A549 (cell line): Measurements from ENCODE around the gene PRKG1. TPM values are rescaled to one million over a fixed set of nuclear protein-coding genes. Genes with fewer than 3 reads are reported as not detected.

Source experiments
- ATAC-seq, 2 experiments: fragments of 200-7000 bp in 1 of 2; fragments of >200 bp in 1 of 2; cut with Nextera tagmentation in 1 of 2; cut with Tn5 transposase in 1 of 2; 3 replicates each; pipeline versions ENCODE4 v1.8.0 to v1.9.1; 2018 to 2020; ENCODE audit warnings: mild to moderate bottlenecking in 1 of 2, moderate library complexity in 1 of 2
- CTCF ChIA-PET: fragments of 300-600 bp; sonication (Branson Sonifier 250); formaldehyde crosslinking; extraction: SDS; loops from one replicate; lab custom pipeline; 2021; ENCODE audit warnings: antibody characterized with exemption, inconsistent platforms; lab: Yijun Ruan, JAX
- POLR2A ChIA-PET: fragments of 350-600 bp; formaldehyde crosslinking; extraction: SDS; loops from one replicate; lab custom pipeline; 2021; ENCODE audit warnings: antibody characterized with exemption, inconsistent platforms; lab: Yijun Ruan, JAX
- DNase-seq, 2 experiments: peaks; one replicate each; pipeline versions ENCODE4 v3.0.0 to v3.0.0-alpha.2; 2011 to 2016; ENCODE audit warnings: low read depth in 1 of 2, low spot score in 1 of 2
- FAIRE-seq: peaks from 2 replicates; lab custom pipeline; 2011; peaks lifted over from hg19 to GRCh38; lab: Jason Lieb, UNC
- H3K27ac ChIP-seq, 2 experiments: fragments of >200 bp; sonication (Bioruptor Twin); formaldehyde crosslinking; 3 replicates each; pipeline ENCODE4 v1.5.1; 2016 to 2017
- H3K4me1 ChIP-seq: fragments of >200 bp; sonication (Bioruptor Twin); formaldehyde crosslinking; 3 replicates; pipeline ENCODE4 v1.6.1; 2016
- H3K4me2 ChIP-seq: fragments of >200 bp; sonication (Bioruptor Twin); formaldehyde crosslinking; 3 replicates; pipeline ENCODE4 v1.6.1; 2016
- H3K4me3 ChIP-seq: fragments of >200 bp; sonication (Bioruptor Twin); formaldehyde crosslinking; 3 replicates; pipeline ENCODE4 v1.5.1; 2016
- H3K9me3 ChIP-seq: fragments of >200 bp; sonication (Bioruptor Twin); formaldehyde crosslinking; 3 replicates; pipeline ENCODE4 v1.6.1; 2016
- ATOH8 ChIP-seq: fragments of 250-450 bp; sonication (Bioruptor Pico); IDR thresholded peaks from 2 replicates; pipeline ENCODE4 v1.5.0; 2020; ENCODE audit warnings: low read depth, mild to moderate bottlenecking, moderate library complexity
- CBX2 ChIP-seq: fragments of 200-600 bp; sonication (generic); IDR thresholded peaks from 2 replicates; pipeline ENCODE4 v1.6.1; 2016; ENCODE audit warnings: low read depth, mild to moderate bottlenecking, borderline replicate concordance
- CBX8 ChIP-seq: fragments of 200-600 bp; sonication (generic); IDR thresholded peaks from 2 replicates; pipeline ENCODE4 v1.6.1; 2016
- CEBPB ChIP-seq, 2 experiments: fragments of >200 bp in 1 of 2; sonication (Bioruptor Twin) in 1 of 2; formaldehyde crosslinking in 1 of 2; IDR thresholded peaks; 2 replicates each; pipeline ENCODE4 v1.6.1; 2012 to 2016
- CHD4 ChIP-seq: fragments of 200-600 bp; sonication (generic); IDR thresholded peaks from 2 replicates; pipeline ENCODE4 v1.6.1; 2016; ENCODE audit warnings: antibody characterized with exemption, mild to moderate bottlenecking, borderline replicate concordance
- EHF ChIP-seq: fragments of 250-450 bp; sonication (Bioruptor Pico); IDR thresholded peaks from 2 replicates; pipeline ENCODE4 v1.5.0; 2020; ENCODE audit warnings: mild to moderate bottlenecking
- ELK1 ChIP-seq: fragments of 150-350 bp; IDR thresholded peaks from 2 replicates; pipeline ENCODE4 v1.6.1; 2014; ENCODE audit warnings: low read depth, mild to moderate bottlenecking, low read length
- EP300 ChIP-seq, 2 experiments: fragments of >200 bp; sonication (Bioruptor Twin); formaldehyde crosslinking; IDR thresholded peaks; 2 replicates in 1 of 2; 3 replicates in 1 of 2; pipeline ENCODE4 v1.6.1; 2016 to 2017
- ESRRA ChIP-seq: fragments of 150-350 bp; IDR thresholded peaks from 2 replicates; pipeline ENCODE4 v1.6.1; 2014; ENCODE audit warnings: mild to moderate bottlenecking, low read length, borderline replicate concordance
- FOSB ChIP-seq: fragments of 250-450 bp; sonication (Bioruptor Pico); IDR thresholded peaks from 2 replicates; pipeline ENCODE4 v1.5.0; 2020; ENCODE audit warnings: mild to moderate bottlenecking, moderate library complexity
- FOXS1 ChIP-seq: fragments of 250-450 bp; sonication (Bioruptor Pico); IDR thresholded peaks from 2 replicates; pipeline ENCODE4 v1.5.0; 2020; ENCODE audit warnings: mild to moderate bottlenecking, moderate library complexity
- HDAC2 ChIP-seq: fragments of 200-600 bp; sonication (generic); IDR thresholded peaks from 2 replicates; pipeline ENCODE4 v1.6.1; 2016
- HES2 ChIP-seq: fragments of >200 bp; sonication (Bioruptor Twin); formaldehyde crosslinking; IDR thresholded peaks from 2 replicates; pipeline ENCODE4 v1.6.1; 2016
- HOXB13 ChIP-seq: fragments of 250-450 bp; sonication (Bioruptor Pico); IDR thresholded peaks from 2 replicates; pipeline ENCODE4 v1.5.0; 2020; ENCODE audit warnings: low read depth, mild to moderate bottlenecking, moderate library complexity
- JUNB ChIP-seq: fragments of >200 bp; sonication (Bioruptor Twin); formaldehyde crosslinking; IDR thresholded peaks from 2 replicates; pipeline ENCODE4 v1.6.1; 2016
- KDM1A ChIP-seq: fragments of 200-600 bp; sonication (generic); IDR thresholded peaks from 2 replicates; pipeline ENCODE4 v1.6.1; 2016; ENCODE audit warnings: low read depth, mild to moderate bottlenecking
- MAX ChIP-seq: IDR thresholded peaks from 2 replicates; pipeline ENCODE4 v1.6.1; 2012
- NR3C1 ChIP-seq: fragments of >200 bp; sonication (Bioruptor Twin); formaldehyde crosslinking; IDR thresholded peaks from 3 replicates; pipeline ENCODE4 v1.6.1; 2017
- POLR2A ChIP-seq: IDR thresholded peaks from 2 replicates; pipeline ENCODE4 v1.6.1; 2012; ENCODE audit warnings: mild to moderate bottlenecking, low read length
- RCOR1 ChIP-seq: fragments of 150-350 bp; IDR thresholded peaks from 2 replicates; pipeline ENCODE4 v1.6.1; 2014; ENCODE audit warnings: antibody characterized with exemption, low read length, low read depth
- REST ChIP-seq: fragments of 200-600 bp; sonication (generic); IDR thresholded peaks from 2 replicates; pipeline ENCODE4 v1.6.1; 2016; ENCODE audit warnings: antibody characterized with exemption, mild to moderate bottlenecking, moderate library complexity
- RFX5 ChIP-seq: fragments of 450-650 bp; IDR thresholded peaks from 2 replicates; pipeline ENCODE4 v1.7.1; 2014; ENCODE audit warnings: antibody characterized with exemption, mild to moderate bottlenecking, moderate library complexity
- SREBF2 ChIP-seq: fragments of 450-650 bp; IDR thresholded peaks from 2 replicates; pipeline ENCODE4 v1.6.1; 2014; ENCODE audit warnings: mild to moderate bottlenecking, moderate library complexity
- TFCP2L1 ChIP-seq: fragments of 250-450 bp; sonication (Bioruptor Pico); IDR thresholded peaks from 2 replicates; pipeline ENCODE4 v1.5.0; 2021; ENCODE audit warnings: mild to moderate bottlenecking
- TP53 ChIP-seq: fragments of 250-450 bp; sonication (Bioruptor Pico); IDR thresholded peaks from 2 replicates; pipeline ENCODE4 v1.5.0; 2021; ENCODE audit warnings: mild to moderate bottlenecking, moderate library complexity
- ZC3H11A ChIP-seq: fragments of 450-650 bp; IDR thresholded peaks from 2 replicates; pipeline ENCODE4 v1.6.1; 2014; ENCODE audit warnings: antibody characterized with exemption, mild to moderate bottlenecking
- ZNF302 ChIP-seq: fragments of 250-450 bp; sonication (Bioruptor Pico); IDR thresholded peaks from 2 replicates; pipeline ENCODE4 v1.9.0; 2021; ENCODE audit warnings: inconsistent platforms, mild to moderate bottlenecking, moderate library complexity
- WGBS: methylation state at CpG from one replicate; pipeline ENCODE4 v1.1.6; 2017; ENCODE audit errors: missing lambda C conversion rate; 5-methylcytosine and 5-hydroxymethylcytosine counted together
- polyA plus RNA-seq, 4 experiments: library from polyadenylated mRNA; depleted of rRNA in 3 of 4; stranded (reverse); fragments of >200 nt; fragmentation: RNase III in 1 of 4; extraction: RNeasy Plus Mini Kit Qiagen cat#74134 plus additional on column Dnase treatment in 1 of 4; gene quantifications; 2 replicates in 3 of 4; 3 replicates in 1 of 4; pipeline ENCODE4 v1.2.3, GENCODE V29; 2011 to 2017

The PRKG1 gene
- polyA plus RNA-seq, 2 of the 4 experiments (the other 2 are of a cell fraction): not detected

GRCh38 chr10:51047857-51048256, 26.4 kb upstream of the PRKG1 start:
- 4% methylated on average over 2 of the region's 2 CpGs for WGBS
- H3K9me3 ChIP-seq: no peaks in the 10 kb centered on the region
- H3K4me3 ChIP-seq: no peak overlapping the region
- H3K4me1 ChIP-seq: no peaks in the 10 kb centered on the region
- ATAC-seq: no peak
- no peak for FAIRE-seq
- CTCF ChIA-PET: no interaction called here
- no peak for TF ChIP-seq FOSB (CRISPR knock-in tag)
- no peak for TF ChIP-seq RFX5
- TF ChIP-seq TP53 (CRISPR knock-in tag): no peak
- no peak for TF ChIP-seq ZNF302 (CRISPR knock-in tag)
- H3K27ac ChIP-seq: no peak overlapping the region
- no peak overlapping the region for H3K4me2 ChIP-seq
- POLR2A ChIA-PET: no interaction called here
- no peak for DNase-seq

GRCh38 chr10:51048792-51049191, 25.5 kb upstream of the PRKG1 start:
- CTCF ChIA-PET: interaction anchor here (1.2 to 1.3 kb wide), 2 partner anchors 15 to 23 kb away, joined by 3 read pairs; no protein-coding TSS in a partner anchor

GRCh38 chr10:51052163-51052562, 22.1 kb upstream of the PRKG1 start:
- POLR2A ChIA-PET: no interaction called here
- H3K4me3 ChIP-seq: no peak overlapping the region
- DNase-seq: no peak
- H3K27ac ChIP-seq: no peak overlapping the region
- no peaks in the 10 kb centered on the region for H3K4me1 ChIP-seq
- H3K4me2 ChIP-seq: no peak overlapping the region
- TF ChIP-seq HOXB13 (CRISPR knock-in tag) (no peak), ESRRA (no peak), HDAC2 (no peak), HES2 (no peak), EP300 (IDR thresholded peaks at IDR 0.05) (no peak), ELK1 (no peak), CEBPB (IDR thresholded peaks at IDR 0.05) (no peak), CHD4 (no peak), SREBF2 (no peak), POLR2A (no peak), ATOH8 (CRISPR knock-in tag) (no peak)
- no peak for FAIRE-seq
- no peak for ATAC-seq
- CTCF ChIA-PET: no interaction called here
- H3K9me3 ChIP-seq: no peaks in the 10 kb centered on the region

More at GRCh38 chr10:51048792-51049191, 25.5 kb upstream of the PRKG1 start:
- Histone ChIP-seq H3K4me1 (no peaks in the 10 kb centered on the region), H3K4me3 (no peak overlapping the region), H3K27ac (no peak overlapping the region), H3K4me2 (no peak overlapping the region), H3K9me3 (no peaks in the 10 kb centered on the region)
- TF ChIP-seq FOXS1 (CRISPR knock-in tag) (no peak), CHD4 (no peak), RCOR1 (no peak), ZC3H11A (no peak), TP53 (CRISPR knock-in tag) (no peak), EHF (CRISPR knock-in tag) (no peak), ESRRA (no peak), REST (no peak), JUNB (no peak), FOSB (CRISPR knock-in tag) (no peak), POLR2A (no peak), NR3C1 (no peak), CBX2 (no peak), HOXB13 (CRISPR knock-in tag) (no peak), TFCP2L1 (no peak), MAX (no peak), CBX8 (no peak), ZNF302 (CRISPR knock-in tag) (no peak), KDM1A (no peak)
- 62% methylated on average over 7 of the region's 7 CpGs for WGBS
- DNase-seq: no peak
- POLR2A ChIA-PET: no interaction called here
- no peak for ATAC-seq
- FAIRE-seq: no peak
